Ishikawa (cell line): Measurements from ENCODE around the gene AATF.

Experiments
- CEBPB ChIP-seq: IDR thresholded peaks from 2 replicates; pipeline ENCODE4 v1.6.1; 2012
- EGR1 ChIP-seq: IDR thresholded peaks from 2 replicates; pipeline ENCODE4 v1.6.1; 2012
- MAX ChIP-seq: IDR thresholded peaks from 2 replicates; pipeline ENCODE4 v1.6.1; 2012
- NFIC ChIP-seq: IDR thresholded peaks from 2 replicates; pipeline ENCODE4 v1.6.1; 2012
- RAD21 ChIP-seq: IDR thresholded peaks from 2 replicates; pipeline ENCODE4 v1.6.1; 2012; ENCODE audit warnings: low read depth
- REST ChIP-seq: IDR thresholded peaks from 2 replicates; pipeline ENCODE4 v1.6.1; 2012; ENCODE audit warnings: low read depth, mild to moderate bottlenecking
- TAF1 ChIP-seq: IDR thresholded peaks from 2 replicates; pipeline ENCODE4 v1.6.1; 2012; ENCODE audit warnings: low read depth, mild to moderate bottlenecking
- TEAD4 ChIP-seq: IDR thresholded peaks from 2 replicates; pipeline ENCODE4 v1.6.1; 2012
- YY1 ChIP-seq: IDR thresholded peaks from 2 replicates; pipeline ENCODE4 v1.6.1; 2012; ENCODE audit warnings: low read depth
- ZBTB7A ChIP-seq: IDR thresholded peaks from 2 replicates; pipeline ENCODE4 v1.6.1; 2012; ENCODE audit warnings: low read depth

GRCh38 chr17:37062021-37062420 is 113.3 kb downstream of the AATF start:
- TF ChIP-seq NFIC (no peak), REST (no peak), YY1 (no peak), TEAD4 (no peak), ZBTB7A (no peak), MAX (no peak), EGR1 (no peak), TAF1 (no peak), RAD21 (no peak), CEBPB (no peak)
